ENCODE data around the gene P2RY11. TPM values are rescaled to one million over a fixed set of nuclear protein-coding genes. Genes with fewer than 3 reads are reported as not detected.

P2RY11 gene, protein sequence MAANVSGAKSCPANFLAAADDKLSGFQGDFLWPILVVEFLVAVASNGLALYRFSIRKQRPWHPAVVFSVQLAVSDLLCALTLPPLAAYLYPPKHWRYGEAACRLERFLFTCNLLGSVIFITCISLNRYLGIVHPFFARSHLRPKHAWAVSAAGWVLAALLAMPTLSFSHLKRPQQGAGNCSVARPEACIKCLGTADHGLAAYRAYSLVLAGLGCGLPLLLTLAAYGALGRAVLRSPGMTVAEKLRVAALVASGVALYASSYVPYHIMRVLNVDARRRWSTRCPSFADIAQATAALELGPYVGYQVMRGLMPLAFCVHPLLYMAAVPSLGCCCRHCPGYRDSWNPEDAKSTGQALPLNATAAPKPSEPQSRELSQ
- 7.1 TPM for total RNA-seq

GRCh38 chr19:10111405-10111811 is at the start of gene P2RY11:
Gene P2RY11 (plus strand): TSS chr19:10111693. CDS start chr19:10111722, 29 bp downstream.

DNA sequence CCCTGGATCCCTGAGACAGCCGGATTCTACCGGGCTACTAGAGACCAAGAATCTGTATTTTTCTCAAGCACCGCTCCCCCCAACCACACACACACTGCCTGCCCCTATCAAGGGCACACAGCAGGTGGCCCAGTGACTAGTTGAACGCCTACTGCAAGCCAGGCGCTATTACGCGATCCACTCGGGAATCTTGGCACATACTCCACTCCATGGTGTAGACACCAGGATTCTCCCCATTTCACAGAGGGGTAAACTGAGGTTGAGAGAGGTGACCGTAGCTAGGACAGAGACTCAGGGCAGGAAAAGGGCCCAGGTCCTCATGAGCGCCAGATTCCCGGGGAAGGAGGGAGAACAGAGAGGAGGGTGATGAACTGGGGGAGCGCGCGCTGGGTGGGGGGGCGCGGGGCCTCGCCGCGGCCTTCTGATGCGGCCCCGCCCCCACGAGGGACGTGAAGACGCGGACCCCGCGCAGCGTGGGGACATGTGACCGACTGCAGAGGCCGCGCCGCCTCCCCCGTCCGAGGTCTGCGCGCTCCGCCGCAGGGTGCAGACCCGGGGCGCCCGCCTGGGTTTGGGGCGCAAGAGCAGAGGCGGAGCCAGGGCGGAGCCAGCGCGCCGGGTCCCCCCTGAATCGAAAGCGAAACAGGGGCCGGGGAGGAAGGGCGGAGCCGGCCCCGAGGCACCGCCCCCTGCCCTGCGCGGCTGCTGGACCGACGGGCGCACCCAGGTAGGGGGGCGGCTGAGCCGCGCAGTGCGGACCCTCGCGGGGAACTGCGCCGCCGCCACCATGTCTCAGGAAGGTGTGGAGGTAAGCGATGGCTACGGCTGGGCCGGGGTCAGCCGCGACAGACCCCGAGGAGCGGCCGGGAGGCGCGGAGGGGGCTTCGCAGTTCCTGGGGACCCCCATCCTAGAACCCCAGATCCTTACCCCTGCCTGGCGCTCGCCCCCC is 25.6 kb upstream of the P2RY11 start, which contains the start of gene SHFL:
TSS of gene SHFL (plus strand) at position 677 of the 950 bp plus-strand sequence. CDS start at position 788, 111 bp downstream.

DNA sequence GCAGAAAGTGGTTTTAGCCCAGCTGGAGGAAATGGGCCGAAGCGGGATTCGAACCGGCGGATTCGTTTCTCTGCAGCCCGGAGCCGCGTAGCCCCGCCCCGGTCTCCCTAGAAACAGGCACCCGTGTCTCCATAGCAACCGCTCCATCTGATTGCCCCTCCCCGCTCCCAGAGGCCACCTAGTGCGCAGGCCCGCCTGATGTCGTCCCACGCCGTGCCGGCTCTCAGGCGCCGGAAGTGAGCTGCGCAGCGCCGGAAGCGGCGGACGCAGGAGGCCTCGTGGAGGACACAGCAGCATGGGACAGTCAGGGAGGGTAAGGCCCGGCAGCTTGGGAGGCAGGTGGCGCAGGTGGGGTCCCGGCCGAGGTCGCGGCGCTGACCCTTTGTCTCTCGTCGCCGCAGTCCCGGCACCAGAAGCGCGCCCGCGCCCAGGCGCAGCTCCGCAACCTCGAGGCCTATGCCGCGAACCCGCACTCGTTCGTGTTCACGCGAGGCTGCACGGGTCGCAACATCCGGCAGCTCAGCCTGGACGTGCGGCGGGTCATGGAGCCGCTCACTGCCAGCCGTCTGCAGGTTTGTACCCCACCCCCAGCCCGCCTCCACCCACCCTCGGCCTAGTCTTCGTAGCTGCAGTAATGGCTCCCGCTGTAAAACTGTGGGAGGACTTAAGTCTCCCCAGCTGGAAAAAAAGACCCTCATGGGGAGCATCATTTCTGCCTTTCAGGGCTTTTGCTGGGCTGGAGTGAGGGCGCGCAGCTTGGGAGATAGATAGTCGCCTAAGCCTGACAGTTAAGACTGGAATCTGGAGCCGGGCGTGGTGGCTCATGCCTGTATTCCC is 5.2 kb upstream of the P2RY11 start, which contains the start of gene PPAN:
TSS of gene PPAN (plus strand) at position 263 of the 837 bp plus-strand sequence. CDS start at position 296, 33 bp downstream.

Other genes with a start within 250 kb of the P2RY11 start
- 88.7 TPM for gene OLFM2, start 175.2 kb upstream of the P2RY11 start, total RNA-seq
- 31.9 TPM for gene COL5A3, start 101.2 kb upstream of the P2RY11 start, total RNA-seq
- gene RDH8, start 98.2 kb upstream of the P2RY11 start, total RNA-seq = not detected
- gene SHFL, start 25.4 kb upstream of the P2RY11 start, total RNA-seq = 21.2 TPM
- gene ANGPTL6, start 9.0 kb upstream of the P2RY11 start, total RNA-seq = 0.88 TPM
- gene PPAN, start 5.3 kb upstream of the P2RY11 start, total RNA-seq = 32.8 TPM
- gene EIF3G, start 8.2 kb downstream of the P2RY11 start, total RNA-seq = 149 TPM
- 69.2 TPM for gene DNMT1, start 83.3 kb downstream of the P2RY11 start, total RNA-seq
- 8.9 TPM for gene S1PR2, start 119.6 kb downstream of the P2RY11 start, total RNA-seq
- 19.0 TPM for gene MRPL4, start 140.5 kb downstream of the P2RY11 start, total RNA-seq
- gene ICAM1, start 159.4 kb downstream of the P2RY11 start, total RNA-seq = 15.1 TPM
- 0.38 TPM for gene ICAM4, start 175.3 kb downstream of the P2RY11 start, total RNA-seq
- gene ICAM5, start 178.3 kb downstream of the P2RY11 start, total RNA-seq = 3.4 TPM
- 4.4 TPM for gene ZGLP1, start 198.1 kb downstream of the P2RY11 start, total RNA-seq
- gene FDX2, start 204.3 kb downstream of the P2RY11 start, total RNA-seq = 18.5 TPM
- 18.9 TPM for gene RAVER1, start 221.8 kb downstream of the P2RY11 start, total RNA-seq
- gene ICAM3, start 227.9 kb downstream of the P2RY11 start, total RNA-seq = 1.6 TPM

Measured in camera-type eye (tissue), 1 donor.